Gastrocnemius medialis (tissue), 4 donors: ENCODE data around the gene SLC24A3. TPM values are rescaled to one million over a fixed set of nuclear protein-coding genes. Genes with fewer than 3 reads are reported as not detected.

Source experiments
- ATAC-seq, 2 donors: fragments of 150-250 bp; one replicate each; pipeline ENCODE4 v1.9.1; 2016
- DNase-seq, 2 donors: peaks; one replicate each; pipeline ENCODE4 v3.0.0-alpha.2; 2019
- H3K27ac ChIP-seq, 4 donors: fragments of 200-600 bp; sonication (generic); 1 replicate in 1 of 4; 2 replicates in 3 of 4; pipeline ENCODE4 v1.5.1; 2016 to 2018; ENCODE audit warnings: mild to moderate bottlenecking in 2 of 4, moderate library complexity in 1 of 4
- H3K27me3 ChIP-seq, 3 donors: fragments of 200-600 bp; sonication (generic) in 2 of 3; 1 replicate in 1 of 3; 2 replicates in 2 of 3; pipeline versions ENCODE4 v1.5.1 to v1.6.0; 2016 to 2019; ENCODE audit warnings: mild to moderate bottlenecking in 1 of 3, moderate library complexity in 1 of 3
- H3K36me3 ChIP-seq, 2 donors: fragments of 200-600 bp; sonication (generic) in 1 of 2; one replicate each; pipeline ENCODE4 v1.5.1; 2017 to 2018
- H3K4me1 ChIP-seq, 2 donors: fragments of 200-600 bp; sonication (generic) in 1 of 2; one replicate each; pipeline ENCODE4 v1.5.1; 2016 to 2017; ENCODE audit warnings: mild to moderate bottlenecking in 2 of 2
- H3K4me3 ChIP-seq, 4 donors: fragments of 200-600 bp; sonication (generic) in 3 of 4; 1 replicate in 1 of 4; 2 replicates in 3 of 4; pipeline ENCODE4 v1.5.1; 2016 to 2019; ENCODE audit warnings: mild to moderate bottlenecking in 2 of 4
- H3K9me3 ChIP-seq, 3 donors: fragments of 200-600 bp; sonication (generic) in 2 of 3; 1 replicate in 1 of 3; 2 replicates in 2 of 3; pipeline ENCODE4 v1.5.1; 2016 to 2019
- CTCF ChIP-seq, 5 experiments: fragments of 450-650 bp in 3 of 5; fragments of 200-600 bp in 2 of 5; sonication (generic) in 2 of 5; IDR thresholded peaks in 4 of 5; conservative IDR thresholded peaks in 1 of 5; 1 replicate in 4 of 5; 2 replicates in 1 of 5; pipeline ENCODE4 v1.5.1; 2016 to 2019; ENCODE audit warnings: antibody characterized with exemption in 5 of 5, mild to moderate bottlenecking in 3 of 5, moderate library complexity in 3 of 5
- POLR2A ChIP-seq, 2 donors: fragments of 450-650 bp; IDR thresholded peaks; one replicate each; pipeline ENCODE4 v1.6.1; 2017; ENCODE audit warnings: antibody characterized with exemption in 2 of 2, mild to moderate bottlenecking in 2 of 2, moderate library complexity in 2 of 2
- in situ Hi-C, 4 donors: fragments of 200-750 bp; cut with MboI; loops; one replicate each; pipeline versions ENCODE4 v1.15.0 to v1.8.0; 2017; ENCODE audit warnings: low sequenced_read_pairs in 4 of 4
- intact Hi-C: fragments of 100-400 bp; cut with DNase I; formaldehyde crosslinking; loops from one replicate; pipeline ENCODE4 v1.15.1; 2023; ENCODE audit warnings: low total_unique reads
- total RNA-seq, 4 donors: library from RNA; depleted of rRNA; stranded (reverse); fragments of >200 nt; gene quantifications; one replicate each; pipeline versions ENCODE4 v1.1.0 to v1.2.3, GENCODE V29; 2016

Gene SLC24A3
- total RNA-seq, 4 donors from 2014 or later, result 3.3 to 7.8 (median 6.7) TPM

GRCh38 chr20:19602675-19603375 is 390.4 kb downstream of the SLC24A3 start:
- no peaks in the 10 kb centered on the region for H3K27me3 ChIP-seq
- no peak for DNase-seq
- peak; percentile 37 to 67 for ATAC-seq
- TF ChIP-seq POLR2A (IDR thresholded peaks at IDR 0.05) (no peak), CTCF (IDR thresholded peaks at IDR 0.05 in 4 of 5, conservative IDR thresholded peaks at IDR 0.05 in 1 of 5) (no peak)
- H3K9me3 ChIP-seq, result no peaks in the 10 kb centered on the region
- peaks cover 24 to 33% of the 10 kb centered on the region in 2 donors for H3K4me1 ChIP-seq
- in situ Hi-C loops (no loop called here), intact Hi-C loops (loop anchor here (1.0 kb wide), 1 partner anchor 26 kb away; no protein-coding TSS in a partner anchor)
- H3K27ac ChIP-seq, result peak overlapping the region in 3 of 4 donors; percentile 1 to 35 (median 20)
- no peak overlapping the region for H3K4me3 ChIP-seq
- H3K36me3 ChIP-seq, result no peaks in the 10 kb centered on the region

GRCh38 chr20:19603376-19603750 is 390.9 kb downstream of the SLC24A3 start:
- in situ Hi-C loops (no loop called here), intact Hi-C loops (loop anchor here (1.0 kb wide), 1 partner anchor 26 kb away; no protein-coding TSS in a partner anchor)
- Histone ChIP-seq H3K4me1 (peaks cover 24 to 30% of the 10 kb centered on the region in 2 donors), H3K27me3 (no peaks in the 10 kb centered on the region), H3K27ac (peak overlapping the region in 3 of 4 donors; percentile 1 to 35 (median 20)), H3K36me3 (no peaks in the 10 kb centered on the region), H3K4me3 (no peak overlapping the region), H3K9me3 (no peaks in the 10 kb centered on the region)
- no peak for DNase-seq
- peak in 1 of 2 donors; percentile 52 for ATAC-seq
- TF ChIP-seq POLR2A (IDR thresholded peaks at IDR 0.05) (no peak), CTCF (IDR thresholded peaks at IDR 0.05 in 4 of 5, conservative IDR thresholded peaks at IDR 0.05 in 1 of 5) (no peak)

GRCh38 chr20:19605786-19606485 is 393.5 kb downstream of the SLC24A3 start:
- TF ChIP-seq POLR2A (IDR thresholded peaks at IDR 0.05) (no peak), CTCF (IDR thresholded peaks at IDR 0.05 in 4 of 5, conservative IDR thresholded peaks at IDR 0.05 in 1 of 5) (no peak)
- Histone ChIP-seq H3K4me3 (no peak overlapping the region), H3K27ac (no peak overlapping the region), H3K36me3 (no peaks in the 10 kb centered on the region), H3K9me3 (no peaks in the 10 kb centered on the region), H3K4me1 (peaks cover 24 to 28% of the 10 kb centered on the region in 2 donors), H3K27me3 (no peaks in the 10 kb centered on the region)
- DNase-seq, result no peak
- in situ Hi-C loops, result no loop called here
- intact Hi-C loops, result no loop called here
- ATAC-seq, result no peak

- intact Hi-C loops, result no loop called here
- no peak for TF ChIP-seq POLR2A (IDR thresholded peaks at IDR 0.05)
- TF ChIP-seq CTCF (IDR thresholded peaks at IDR 0.05 in 4 of 5, conservative IDR thresholded peaks at IDR 0.05 in 1 of 5), result no peak
- no peak for ATAC-seq
- no peak for DNase-seq
- H3K4me1 ChIP-seq, result no peaks in the 10 kb centered on the region
- no peaks in the 10 kb centered on the region for H3K9me3 ChIP-seq
- in situ Hi-C loops, result no loop called here
- no peaks in the 10 kb centered on the region for H3K27me3 ChIP-seq
- no peak overlapping the region for H3K27ac ChIP-seq
- no peaks in the 10 kb centered on the region for H3K36me3 ChIP-seq
- no peak overlapping the region for H3K4me3 ChIP-seq
Measured at GRCh38 chr20:19609642-19610223, 397.3 kb downstream of the SLC24A3 start.
